ENCODE results near the gene KLC1. TPM values are rescaled to one million over a fixed set of nuclear protein-coding genes. Genes with fewer than 3 reads are reported as not detected.

Gene KLC1
- total RNA-seq, 2 donors from 2014 or later: 162 to 198 TPM

GRCh38 chr14:103656031-103656755 lies 27.2 kb downstream of the KLC1 start:
- ATAC-seq: no peak
- H3K36me3 Mint-ChIP-seq (ENCODE audit: low read depth): peaks cover 8% of the 10 kb centered on the region
- peaks cover 11% of the 10 kb centered on the region for H3K4me1 Mint-ChIP-seq
- peak overlapping the region; percentile 62 for H3K27ac Mint-ChIP-seq
- no peak for DNase-seq
- H3K27me3 Mint-ChIP-seq: no peaks in the 10 kb centered on the region
- no peak overlapping the region for H3K4me3 Mint-ChIP-seq
- H3K9me3 ChIP-seq (ENCODE audit: control insufficient read depth, low read length, poor library complexity, severe bottlenecking): no peaks in the 10 kb centered on the region

- ATAC-seq (no peak), DNase-seq (no peak)
- peaks cover 8% of the 10 kb centered on the region for H3K36me3 Mint-ChIP-seq (ENCODE audit: low read depth)
- H3K4me1 Mint-ChIP-seq: peaks cover 11% of the 10 kb centered on the region
- no peaks in the 10 kb centered on the region for H3K9me3 ChIP-seq (ENCODE audit: control insufficient read depth, low read length, poor library complexity, severe bottlenecking)
- H3K4me3 Mint-ChIP-seq: no peak overlapping the region
- no peaks in the 10 kb centered on the region for H3K27me3 Mint-ChIP-seq
- peak overlapping the region; percentile 62 for H3K27ac Mint-ChIP-seq
Observed at GRCh38 chr14:103656756-103657133, 27.7 kb downstream of the KLC1 start.

- no peaks in the 10 kb centered on the region for H3K9me3 ChIP-seq (ENCODE audit: control insufficient read depth, low read length, poor library complexity, severe bottlenecking)
- DNase-seq (no peak), ATAC-seq (no peak)
- no peak overlapping the region for H3K27ac Mint-ChIP-seq
- no peaks in the 10 kb centered on the region for H3K27me3 Mint-ChIP-seq
- peaks cover 8% of the 10 kb centered on the region for H3K36me3 Mint-ChIP-seq (ENCODE audit: low read depth)
- H3K4me1 Mint-ChIP-seq: peaks cover 11% of the 10 kb centered on the region
- H3K4me3 Mint-ChIP-seq: no peak overlapping the region
Observed at GRCh38 chr14:103657471-103657870, 28.5 kb downstream of the KLC1 start.

- Mint-ChIP-seq H3K27ac (peak overlapping the region; percentile 67), H3K4me3 (no peak overlapping the region), H3K27me3 (no peaks in the 10 kb centered on the region), H3K36me3 (ENCODE audit: low read depth) (peaks cover 4% of the 10 kb centered on the region), H3K4me1 (peaks cover 3% of the 10 kb centered on the region)
- no peak for ATAC-seq
- DNase-seq: no peak
- H3K9me3 ChIP-seq (ENCODE audit: control insufficient read depth, low read length, poor library complexity, severe bottlenecking): no peaks in the 10 kb centered on the region
Observed at GRCh38 chr14:103659631-103660030, 30.6 kb downstream of the KLC1 start.

- ATAC-seq (no peak), DNase-seq (no peak)
- Mint-ChIP-seq H3K4me1 (no peaks in the 10 kb centered on the region), H3K27ac (no peak overlapping the region), H3K4me3 (no peak overlapping the region), H3K36me3 (ENCODE audit: low read depth) (peaks cover 5% of the 10 kb centered on the region), H3K27me3 (no peaks in the 10 kb centered on the region)
- no peaks in the 10 kb centered on the region for H3K9me3 ChIP-seq (ENCODE audit: control insufficient read depth, low read length, poor library complexity, severe bottlenecking)
Observed at GRCh38 chr14:103662029-103662428, 33.0 kb downstream of the KLC1 start.

- no peaks in the 10 kb centered on the region for H3K9me3 ChIP-seq (ENCODE audit: control insufficient read depth, low read length, poor library complexity, severe bottlenecking)
- no peak for DNase-seq
- H3K27me3 Mint-ChIP-seq: no peaks in the 10 kb centered on the region
- ATAC-seq: no peak
- no peak overlapping the region for H3K4me3 Mint-ChIP-seq
- peaks cover 5% of the 10 kb centered on the region for H3K36me3 Mint-ChIP-seq (ENCODE audit: low read depth)
- H3K4me1 Mint-ChIP-seq: no peaks in the 10 kb centered on the region
- H3K27ac Mint-ChIP-seq: no peak overlapping the region
Observed at GRCh38 chr14:103662591-103662990, 33.6 kb downstream of the KLC1 start.

- no peak for ATAC-seq
- peaks cover 2% of the 10 kb centered on the region for H3K36me3 Mint-ChIP-seq (ENCODE audit: low read depth)
- DNase-seq: no peak
- no peaks in the 10 kb centered on the region for H3K9me3 ChIP-seq (ENCODE audit: control insufficient read depth, low read length, poor library complexity, severe bottlenecking)
- no peaks in the 10 kb centered on the region for H3K4me1 Mint-ChIP-seq
- H3K4me3 Mint-ChIP-seq: no peak overlapping the region
- no peaks in the 10 kb centered on the region for H3K27me3 Mint-ChIP-seq
- no peak overlapping the region for H3K27ac Mint-ChIP-seq
Observed at GRCh38 chr14:103663506-103663905, 34.5 kb downstream of the KLC1 start.

GRCh38 chr14:103667671-103668070 lies 38.7 kb downstream of the KLC1 start:
- Mint-ChIP-seq H3K4me3 (no peak overlapping the region), H3K27me3 (no peaks in the 10 kb centered on the region), H3K4me1 (peaks cover 3% of the 10 kb centered on the region), H3K27ac (no peak overlapping the region), H3K36me3 (ENCODE audit: low read depth) (peaks cover 11% of the 10 kb centered on the region)
- ATAC-seq: no peak
- H3K9me3 ChIP-seq (ENCODE audit: control insufficient read depth, low read length, poor library complexity, severe bottlenecking): no peaks in the 10 kb centered on the region
- no peak for DNase-seq

- no peaks in the 10 kb centered on the region for H3K9me3 ChIP-seq (ENCODE audit: control insufficient read depth, low read length, poor library complexity, severe bottlenecking)
- DNase-seq: no peak
- no peak for ATAC-seq
- Mint-ChIP-seq H3K4me1 (peaks cover 3% of the 10 kb centered on the region), H3K27me3 (no peaks in the 10 kb centered on the region), H3K27ac (no peak overlapping the region), H3K36me3 (ENCODE audit: low read depth) (peaks cover 12% of the 10 kb centered on the region), H3K4me3 (no peak overlapping the region)
Observed at GRCh38 chr14:103668117-103668516, 39.1 kb downstream of the KLC1 start.

GRCh38 chr14:103669370-103669769 lies 40.4 kb downstream of the KLC1 start:
- DNase-seq (no peak), ATAC-seq (no peak)
- peaks cover 12% of the 10 kb centered on the region for H3K36me3 Mint-ChIP-seq (ENCODE audit: low read depth)
- no peaks in the 10 kb centered on the region for H3K9me3 ChIP-seq (ENCODE audit: control insufficient read depth, low read length, poor library complexity, severe bottlenecking)
- peaks cover 3% of the 10 kb centered on the region for H3K4me1 Mint-ChIP-seq
- no peak overlapping the region for H3K27ac Mint-ChIP-seq
- H3K27me3 Mint-ChIP-seq: no peaks in the 10 kb centered on the region
- no peak overlapping the region for H3K4me3 Mint-ChIP-seq

- peaks cover 13% of the 10 kb centered on the region for H3K36me3 Mint-ChIP-seq (ENCODE audit: low read depth)
- H3K27ac Mint-ChIP-seq: peak overlapping the region; percentile 79
Observed at GRCh38 chr14:103671911-103672310, 42.9 kb downstream of the KLC1 start.

GRCh38 chr14:103675957-103676356 lies 46.9 kb downstream of the KLC1 start:
- H3K4me3 Mint-ChIP-seq: no peak overlapping the region
- no peak for DNase-seq
- H3K27ac Mint-ChIP-seq: no peak overlapping the region
- peaks cover 11% of the 10 kb centered on the region for H3K36me3 Mint-ChIP-seq (ENCODE audit: low read depth)
- ATAC-seq: no peak
- no peaks in the 10 kb centered on the region for H3K9me3 ChIP-seq (ENCODE audit: control insufficient read depth, low read length, poor library complexity, severe bottlenecking)
- H3K4me1 Mint-ChIP-seq: peaks cover 3% of the 10 kb centered on the region
- H3K27me3 Mint-ChIP-seq: no peaks in the 10 kb centered on the region

More at GRCh38 chr14:103671911-103672310, 42.9 kb downstream of the KLC1 start:
- no peak overlapping the region for H3K4me3 Mint-ChIP-seq
- no peaks in the 10 kb centered on the region for H3K27me3 Mint-ChIP-seq
- ATAC-seq (no peak), DNase-seq (no peak)
- H3K4me1 Mint-ChIP-seq: peaks cover 3% of the 10 kb centered on the region
- no peaks in the 10 kb centered on the region for H3K9me3 ChIP-seq (ENCODE audit: control insufficient read depth, low read length, poor library complexity, severe bottlenecking)

GRCh38 chr14:103676881-103677675 lies 48.1 kb downstream of the KLC1 start:
- H3K27me3 Mint-ChIP-seq: no peaks in the 10 kb centered on the region
- no peak overlapping the region for H3K4me3 Mint-ChIP-seq
- no peak for ATAC-seq
- H3K9me3 ChIP-seq (ENCODE audit: control insufficient read depth, low read length, poor library complexity, severe bottlenecking): no peaks in the 10 kb centered on the region
- DNase-seq: no peak
- peaks cover 5% of the 10 kb centered on the region for H3K36me3 Mint-ChIP-seq (ENCODE audit: low read depth)
- H3K27ac Mint-ChIP-seq: peak overlapping the region; percentile 11
- H3K4me1 Mint-ChIP-seq: peaks cover under 1% of the 10 kb centered on the region

Measured in T-helper 17 cell (primary cell).